Posterior vena cava (tissue), 2 donors: ENCODE measurements around the gene EDIL3. TPM values are rescaled to one million over a fixed set of nuclear protein-coding genes. Genes with fewer than 3 reads are reported as not detected.

Experiments used
- DNase-seq: peaks from one replicate; pipeline ENCODE4 v3.0.0-alpha.2; 2020; ENCODE audit warnings: low spot score
- intact Hi-C, 2 donors: fragments of 100-400 bp; cut with DNase I; formaldehyde crosslinking; loops; one replicate each; pipeline versions ENCODE4 v1.14.1 to v1.14.2; 2022 to 2023
- long read RNA-seq, 2 donors: library from polyadenylated mRNA; unstranded; transcript quantifications; one replicate each; pipeline ENCODE4 v2.0.0, GENCODE V29; 2020 to 2021
- total RNA-seq, 2 donors: library from RNA; stranded (reverse); fragmentation: NEBNext Ultra II Directional; extraction: Animal tissue kit (Norgen Biotek cat#: 25700); gene quantifications; one replicate each; pipeline ENCODE4 v1.2.1, GENCODE V29; 2021
- donor health status: DM: yes; HTN: yes; CAD: no.
- donor health status: DM: yes; HTN: yes; CAD: no.

Gene EDIL3
- total RNA-seq, result 100 to 1,000 TPM; 117 to 143 TPM
- long read RNA-seq, donor 1, full-length matches to known transcripts, result 18 of 46 reads
- long read RNA-seq, donor 1, partial matches to known transcripts, result 5 of 46 reads
- long read RNA-seq, donor 1, other reads (novel, unspliced or antisense), result 23 of 46 reads
- long read RNA-seq, donor 2, full-length matches to known transcripts, result 12 of 35 reads
- long read RNA-seq, donor 2, partial matches to known transcripts, result 7 of 35 reads
- long read RNA-seq, donor 2, other reads (novel, unspliced or antisense), result 16 of 35 reads

- intact Hi-C loops, result no loop called here
- DNase-seq, result peak; percentile 86
These were observed at the start of gene EDIL3 for GRCh38 chr5:84384604-84385575. EDIL3 (minus strand) TSS chr5:84384880; CDS start chr5:84384374, 506 bp downstream.

GRCh38 chr5:84433461-84433860 lies 48.8 kb upstream of the EDIL3 start:
- intact Hi-C loops, result no loop called here

GRCh38 chr5:84430863-84431663 lies 46.4 kb upstream of the EDIL3 start:
- peak; percentile 53 for DNase-seq
- intact Hi-C loops, result no loop called here

More at GRCh38 chr5:84433461-84433860, 48.8 kb upstream of the EDIL3 start:
- DNase-seq, result no peak

GRCh38 chr5:84430079-84430478 lies 45.4 kb upstream of the EDIL3 start:
- no peak for DNase-seq

GRCh38 chr5:84425365-84425881 lies 40.7 kb upstream of the EDIL3 start:
- DNase-seq, result no peak
- intact Hi-C loops, result no loop called here

More at GRCh38 chr5:84430079-84430478, 45.4 kb upstream of the EDIL3 start:
- intact Hi-C loops, result no loop called here

GRCh38 chr5:84419742-84420141 lies 35.1 kb upstream of the EDIL3 start:
- intact Hi-C loops, result no loop called here
- no peak for DNase-seq

GRCh38 chr5:84411832-84412605 lies 27.3 kb upstream of the EDIL3 start:
- intact Hi-C loops, result no loop called here
- DNase-seq, result no peak

- intact Hi-C loops, result no loop called here
- no peak for DNase-seq
These were observed 21.4 kb upstream of the EDIL3 start for GRCh38 chr5:84406111-84406510.

GRCh38 chr5:84403773-84404172 lies 19.1 kb upstream of the EDIL3 start:
- intact Hi-C loops, result no loop called here

GRCh38 chr5:84397385-84397784 lies 12.7 kb upstream of the EDIL3 start:
- no peak for DNase-seq

More at GRCh38 chr5:84403773-84404172, 19.1 kb upstream of the EDIL3 start:
- no peak for DNase-seq

GRCh38 chr5:84393969-84394368 lies 9.3 kb upstream of the EDIL3 start:
- intact Hi-C loops, result no loop called here
- no peak for DNase-seq

More at GRCh38 chr5:84397385-84397784, 12.7 kb upstream of the EDIL3 start:
- intact Hi-C loops, result no loop called here

- no peak for DNase-seq
- intact Hi-C loops, result no loop called here
These were observed 8.2 kb upstream of the EDIL3 start for GRCh38 chr5:84392836-84393235.

GRCh38 chr5:84385705-84386104 lies 1.0 kb upstream of the EDIL3 start:
- no peak for DNase-seq
- intact Hi-C loops, result no loop called here

GRCh38 chr5:84383816-84384603 lies 670 bp downstream of the EDIL3 start:
- intact Hi-C loops, result no loop called here
- DNase-seq, result peak; percentile 83

GRCh38 chr5:84383296-84383815 lies 1.3 kb downstream of the EDIL3 start:
- intact Hi-C loops, result no loop called here
- DNase-seq, result no peak

- intact Hi-C loops, result no loop called here
- DNase-seq, result peak; percentile 80
These were observed 2.1 kb downstream of the EDIL3 start for GRCh38 chr5:84382363-84383295.
